NCI-H1105 treated with DMSO at 0.1 percent for 48 hours (cell line): ENCODE data around the gene LINC01488.

Source experiments
- DNase-seq: peaks from one replicate; lab custom pipeline; 2025; lab: John Stamatoyannopoulos, UW

The LINC01488 gene

DNA sequence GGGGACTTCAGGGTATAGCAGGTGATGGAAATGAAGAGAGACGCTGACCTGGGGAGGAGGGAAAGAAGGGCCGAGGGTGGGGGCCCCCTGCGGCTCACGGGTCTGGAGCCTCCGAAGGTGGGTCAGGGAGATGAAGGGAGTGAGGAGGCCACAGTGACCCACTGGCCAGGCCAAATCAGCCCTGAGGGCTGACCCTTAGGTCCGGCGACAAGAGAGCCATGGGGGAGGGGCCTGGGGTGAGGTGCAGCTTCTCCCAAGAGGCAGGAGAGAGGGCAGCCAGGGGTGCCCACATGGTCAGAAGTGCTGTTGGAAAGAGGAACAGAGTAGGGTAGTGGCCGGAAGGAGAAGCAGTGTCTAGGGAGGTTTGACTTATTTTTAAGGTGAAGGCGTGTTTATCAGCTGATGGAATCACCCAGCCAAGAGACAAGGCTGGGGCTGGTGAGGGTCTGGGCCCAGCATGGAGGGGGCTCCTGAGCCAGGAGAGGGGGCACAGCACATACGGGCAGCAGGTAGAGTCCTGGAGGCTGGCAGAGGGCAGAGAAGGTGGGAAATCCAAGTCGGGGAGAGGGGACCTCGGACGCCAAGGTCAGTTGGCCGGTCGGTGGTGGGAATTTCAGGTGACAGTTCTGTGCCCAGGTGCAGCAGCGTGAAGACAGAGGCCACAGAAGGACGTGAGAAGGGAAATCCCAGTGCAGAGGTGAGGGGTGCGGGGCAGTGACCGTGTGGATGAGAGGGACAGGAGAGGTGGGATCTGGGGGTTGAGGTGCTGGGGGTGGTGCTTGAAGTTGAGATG lies 49.0 kb downstream of the LINC01488 start:
- DNase-seq, result no peak

DNA sequence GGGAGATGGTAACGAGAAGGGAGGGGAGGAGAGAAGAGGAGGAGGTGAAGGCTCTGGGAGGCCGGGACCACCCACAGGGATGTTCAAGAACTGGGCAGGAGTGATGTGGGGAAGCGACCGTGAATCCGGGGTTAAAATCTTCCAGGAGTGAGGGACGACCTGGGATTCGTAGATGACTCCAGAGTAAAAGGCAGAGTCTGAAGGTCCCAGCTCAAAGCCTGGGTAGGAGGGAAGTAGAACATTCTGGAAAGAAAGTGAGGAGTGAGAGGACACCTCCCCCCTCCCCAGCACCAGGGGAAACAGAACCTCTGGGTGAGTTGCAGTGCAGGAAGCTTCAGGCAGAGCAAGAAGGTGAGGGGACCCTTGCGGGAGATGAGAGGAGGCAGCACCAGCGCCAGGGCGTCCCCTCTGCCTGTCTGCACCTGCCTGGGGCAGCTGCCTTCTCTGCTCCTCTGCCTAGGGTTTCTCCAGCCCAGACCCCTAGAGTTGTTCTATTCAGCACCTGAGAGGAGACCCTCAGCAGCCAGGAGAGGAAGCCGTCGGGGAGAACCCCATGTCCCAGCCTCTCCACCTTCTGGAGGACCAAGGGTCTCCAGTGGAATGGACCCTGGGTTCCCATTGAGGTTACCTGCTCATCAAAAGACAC lies 49.7 kb downstream of the LINC01488 start:
- no peak for DNase-seq

DNA sequence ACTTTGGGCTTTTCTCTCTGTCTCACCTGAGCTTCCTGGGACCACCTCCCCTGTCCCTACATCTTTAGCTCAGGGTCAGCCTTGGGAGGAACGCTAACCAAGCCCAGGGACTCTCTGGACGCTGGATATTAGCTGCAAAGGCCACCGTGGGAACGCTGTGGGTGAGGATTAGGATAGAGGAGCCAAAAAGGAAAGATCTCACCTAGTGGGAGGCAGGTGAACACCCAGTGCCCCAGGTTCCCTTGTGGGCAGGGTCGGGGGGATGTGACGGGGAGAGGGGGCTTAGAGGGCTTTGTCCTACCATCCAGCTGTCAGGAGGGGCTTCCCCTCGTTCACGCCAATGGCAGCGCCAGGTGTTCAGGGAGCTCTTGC lies 50.2 kb downstream of the LINC01488 start:
- no peak for DNase-seq

DNA sequence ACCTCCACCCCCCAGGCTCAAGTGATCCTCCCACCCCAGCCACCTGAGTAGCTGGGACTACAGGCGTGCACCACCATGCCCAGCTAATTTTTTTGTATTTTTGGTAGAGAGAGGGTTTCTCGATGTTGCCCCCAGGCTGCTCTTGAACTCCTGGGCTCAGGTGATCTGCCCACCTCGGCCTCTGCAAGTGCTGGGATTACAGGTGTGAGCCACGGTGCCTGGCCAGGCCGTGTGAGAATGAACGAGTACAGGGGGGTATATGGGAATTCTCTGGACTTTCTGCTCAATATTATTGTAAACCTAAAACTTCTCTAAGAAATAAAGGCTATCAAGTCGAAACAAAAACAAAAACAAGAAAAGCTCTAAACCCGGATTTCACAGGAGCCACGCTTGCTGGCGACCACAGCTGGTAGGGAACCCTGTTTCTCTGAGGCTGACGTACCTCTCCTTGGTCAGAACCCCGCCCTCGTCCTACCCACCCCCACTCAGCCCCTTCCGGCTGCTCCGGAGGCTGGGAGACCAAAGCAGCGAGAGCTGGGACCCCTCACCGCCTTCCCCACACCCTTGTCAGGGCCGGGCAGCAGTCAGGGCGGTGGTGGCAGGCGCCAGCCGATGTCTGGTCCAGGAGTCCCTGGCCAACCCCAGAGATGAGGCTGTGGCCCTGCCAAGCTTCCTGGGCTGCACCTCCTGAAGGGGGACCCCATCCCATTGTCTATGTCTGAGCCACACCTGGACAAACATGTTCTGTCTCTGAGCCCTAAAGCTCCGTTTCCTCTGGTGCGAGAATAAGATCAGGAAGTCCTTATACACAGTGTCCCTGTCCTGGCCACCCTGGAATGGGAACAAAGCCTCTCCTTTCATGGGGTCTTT lies 52.1 kb downstream of the LINC01488 start:
- DNase-seq, result no peak

DNA sequence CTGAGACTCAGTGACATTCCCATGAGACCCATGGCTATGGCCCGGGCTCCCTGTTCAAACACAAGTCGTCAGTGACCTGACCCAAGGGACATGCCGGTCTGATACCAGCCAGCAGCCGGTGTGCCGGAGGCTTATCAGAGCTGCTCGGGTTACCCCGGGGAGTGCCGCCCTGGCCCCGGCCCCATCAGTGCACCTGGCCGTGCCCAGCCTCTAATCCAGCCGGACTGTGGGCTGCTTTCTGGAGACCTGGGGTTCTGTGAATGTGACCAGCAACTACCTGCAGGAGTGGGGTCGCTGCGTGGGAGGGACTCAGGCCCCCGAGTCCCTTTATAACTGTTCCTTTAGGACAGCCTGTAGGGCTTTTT lies 52.7 kb downstream of the LINC01488 start:
- no peak for DNase-seq

DNA sequence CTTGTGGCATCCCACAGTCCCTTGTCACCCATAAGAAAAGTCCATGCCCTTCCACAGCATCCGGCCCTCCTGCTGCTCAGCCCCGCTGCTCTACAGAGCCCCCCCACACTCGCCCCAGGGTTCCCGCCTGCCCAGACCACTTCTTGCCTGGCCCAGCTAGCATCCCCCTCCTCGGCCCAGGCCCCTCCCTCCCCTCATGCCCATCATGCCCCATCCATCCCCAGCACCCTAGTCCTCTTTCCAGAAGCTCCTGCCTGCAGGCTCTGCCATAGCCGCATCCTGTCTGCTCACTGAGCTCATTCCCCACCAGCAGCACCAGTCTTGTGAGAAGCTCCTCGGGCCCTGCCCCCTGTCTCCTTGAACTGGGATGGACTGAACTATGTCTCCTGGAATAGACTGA lies 54.4 kb downstream of the LINC01488 start:
- DNase-seq, result no peak

DNA sequence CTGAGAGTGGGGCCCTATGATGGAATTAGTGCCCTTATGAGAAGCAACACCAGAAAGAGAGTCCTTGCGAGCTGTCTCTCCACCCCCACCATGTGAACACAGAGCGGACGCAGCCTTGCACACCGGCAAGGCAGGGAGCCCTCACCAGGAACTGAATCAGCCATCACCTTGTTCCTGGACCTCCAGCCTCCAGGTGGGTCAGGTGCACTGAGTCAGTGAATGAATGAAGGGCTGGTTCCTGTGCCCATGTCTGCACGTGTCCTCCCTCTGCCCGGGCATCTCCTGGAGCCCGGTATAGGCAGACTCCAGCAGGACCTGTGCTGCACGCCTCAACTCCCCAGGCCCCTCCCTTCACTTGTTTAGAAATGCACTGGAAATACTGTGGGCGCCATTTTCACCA lies 54.9 kb downstream of the LINC01488 start:
- DNase-seq, result no peak

DNA sequence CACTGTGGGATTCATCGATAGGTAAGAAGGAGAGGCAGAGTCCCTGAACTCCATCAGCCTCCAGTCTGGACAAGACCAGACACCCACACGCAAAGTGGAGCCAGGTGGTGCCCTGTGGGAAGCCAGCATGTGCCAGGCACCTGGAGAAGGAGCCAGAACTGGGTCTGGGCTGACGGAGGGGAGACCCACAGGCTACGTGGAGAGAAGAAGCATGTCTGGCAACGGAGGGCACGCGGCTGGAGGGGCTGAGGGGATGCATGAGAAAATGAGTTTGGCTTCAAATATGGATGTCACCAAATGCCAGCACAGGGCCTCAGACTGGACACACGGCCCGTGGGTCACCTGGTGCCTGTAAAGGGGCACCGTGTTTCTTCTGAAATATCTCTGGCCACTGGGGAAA lies 55.7 kb downstream of the LINC01488 start:
- DNase-seq, result no peak

DNA sequence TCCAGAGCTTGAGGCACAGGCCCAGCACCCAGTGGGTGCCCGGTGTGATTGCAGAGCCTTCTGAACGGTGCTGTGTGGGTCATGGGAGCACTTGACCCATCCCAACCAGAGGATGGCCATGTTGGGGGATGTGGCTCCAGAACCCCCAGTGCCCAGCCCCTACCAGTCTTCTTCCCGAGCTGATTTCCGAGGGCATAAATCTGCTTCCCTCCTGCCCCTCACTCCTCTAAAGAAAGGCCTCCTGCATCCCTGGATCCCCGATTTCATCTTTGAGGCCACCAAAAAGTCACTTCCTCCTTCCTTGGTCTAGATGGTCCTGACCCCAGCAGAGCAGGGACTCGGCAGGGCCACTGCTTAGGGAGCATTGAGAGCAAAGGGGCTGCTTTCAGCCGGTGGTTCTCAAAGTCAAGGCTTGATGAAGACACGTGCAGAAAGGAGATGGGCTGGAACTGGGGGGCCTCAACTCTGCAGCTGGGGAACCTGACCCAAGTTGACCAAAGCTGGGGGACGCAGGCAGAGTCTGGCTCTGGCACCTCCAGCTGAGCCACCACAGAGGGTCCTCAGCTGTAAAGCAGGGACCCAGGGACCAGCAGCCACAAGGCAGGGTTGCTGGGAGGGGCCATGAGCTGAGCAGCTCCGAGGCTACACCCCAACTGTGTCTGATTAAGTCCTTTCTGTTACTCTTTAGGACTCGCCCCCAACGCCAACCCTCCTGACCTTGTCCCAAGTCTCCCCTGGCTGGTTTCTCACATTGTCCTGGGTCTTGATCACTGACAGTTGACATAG lies 56.6 kb downstream of the LINC01488 start:
- DNase-seq, result no peak

DNA sequence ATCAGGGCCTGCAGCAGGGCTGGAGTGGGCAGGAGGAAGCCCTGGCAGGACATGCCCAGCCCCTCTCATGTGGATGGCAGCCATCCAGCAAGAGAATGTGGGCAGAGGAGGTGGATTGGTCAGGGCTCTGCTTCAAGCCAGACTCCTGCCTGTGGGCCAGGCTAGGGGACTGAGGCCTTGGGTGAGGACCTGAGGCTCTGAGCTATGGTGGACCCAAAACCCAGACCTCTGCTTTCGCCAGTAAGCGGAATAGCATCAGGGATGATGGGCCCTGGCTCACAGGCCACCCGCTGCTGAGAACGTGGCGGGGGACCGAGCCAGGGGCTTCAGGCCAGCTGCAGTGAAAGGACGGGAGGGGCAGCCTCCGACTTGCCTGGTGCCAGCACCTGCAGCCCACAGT lies 57.4 kb downstream of the LINC01488 start:
- DNase-seq, result no peak

DNA sequence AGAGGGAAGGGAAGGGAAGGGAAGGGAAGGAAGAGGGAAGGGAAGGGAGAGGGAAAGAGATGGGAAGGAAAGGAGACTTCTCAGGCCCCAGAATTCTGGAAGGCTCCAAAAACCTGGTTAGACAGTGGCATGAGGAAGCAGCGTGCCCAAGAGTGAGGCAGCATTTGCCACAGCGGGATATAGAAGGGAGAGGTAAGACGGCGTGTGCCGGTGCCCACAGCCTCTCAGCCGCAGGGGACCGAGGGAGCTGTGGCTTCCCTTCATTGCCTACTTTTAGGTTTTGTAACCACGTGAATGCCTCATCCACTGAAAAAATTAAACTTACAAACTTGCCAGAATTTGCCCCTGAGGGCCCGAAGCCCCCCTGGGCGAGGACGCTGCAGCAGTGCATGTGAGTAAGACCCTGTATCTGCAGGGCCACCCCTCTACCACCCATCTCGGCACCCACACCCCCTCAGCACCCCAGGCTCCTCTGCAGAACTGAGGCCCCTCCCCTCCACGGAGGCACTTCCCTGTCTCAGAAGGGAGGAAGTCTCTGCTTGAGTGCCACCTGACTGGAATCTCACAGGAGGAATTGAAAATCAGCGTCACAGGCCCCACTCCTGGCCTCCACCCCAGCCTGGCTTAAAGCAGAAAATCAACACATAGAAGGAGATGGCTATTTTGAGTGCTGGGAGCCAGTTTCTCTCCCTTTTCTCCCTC lies 58.1 kb downstream of the LINC01488 start:
- no peak for DNase-seq

DNA sequence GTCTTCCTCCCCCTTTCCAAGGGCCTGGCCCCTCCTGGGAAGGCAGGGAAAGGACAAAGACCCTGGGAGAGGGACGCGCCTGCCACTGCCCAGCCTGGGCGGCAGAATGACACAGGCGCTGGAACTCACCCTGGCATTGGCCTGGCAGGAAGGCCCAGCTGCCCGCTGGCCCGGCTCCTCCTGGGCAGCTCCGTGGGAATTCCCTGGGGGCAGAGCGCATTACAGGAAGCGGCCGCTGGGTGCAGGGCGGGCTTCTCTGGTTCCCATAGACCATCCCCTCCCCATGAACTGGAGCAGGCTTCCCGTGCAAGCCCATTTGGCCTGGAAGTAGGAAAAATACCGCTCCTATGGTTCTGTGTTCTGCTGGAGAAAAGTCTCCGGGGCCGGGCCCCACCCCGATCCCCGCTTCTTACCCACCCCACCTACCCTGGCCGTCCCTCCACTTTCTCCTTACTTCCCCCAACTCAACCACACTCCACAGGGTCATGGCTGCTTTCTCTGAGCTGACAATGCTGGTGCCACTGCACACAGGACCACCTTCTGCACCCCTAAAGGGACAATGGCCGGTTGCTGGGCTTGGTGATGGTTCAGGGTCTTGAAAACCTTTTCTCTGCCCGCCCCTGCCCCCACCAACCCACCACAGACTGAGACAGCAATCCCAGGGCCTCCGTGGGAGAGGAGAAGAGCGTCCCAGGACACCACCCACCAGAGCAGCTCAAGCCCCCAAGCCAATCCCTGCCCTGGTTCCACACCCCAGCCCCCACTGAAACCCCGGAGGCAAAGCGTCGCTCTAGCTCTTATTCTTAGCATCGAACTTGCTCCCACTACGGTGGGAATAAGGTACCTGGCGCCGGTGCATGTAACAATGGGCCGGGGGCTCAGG lies 58.9 kb downstream of the LINC01488 start:
- no peak for DNase-seq

DNA sequence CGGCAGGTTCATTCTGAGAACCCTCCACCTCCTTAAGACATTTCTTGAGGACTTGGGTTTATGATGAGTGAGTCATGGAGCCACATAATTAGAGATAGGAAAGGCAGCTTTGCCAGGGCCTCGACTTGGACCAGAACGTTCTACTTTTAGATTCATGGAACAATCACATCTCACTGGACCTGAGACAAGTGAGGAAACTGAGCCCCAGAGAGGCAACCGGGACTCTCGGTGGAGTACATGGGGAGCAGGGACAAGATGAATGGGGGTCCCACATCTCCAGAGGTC lies 59.5 kb downstream of the LINC01488 start:
- no peak for DNase-seq

DNA sequence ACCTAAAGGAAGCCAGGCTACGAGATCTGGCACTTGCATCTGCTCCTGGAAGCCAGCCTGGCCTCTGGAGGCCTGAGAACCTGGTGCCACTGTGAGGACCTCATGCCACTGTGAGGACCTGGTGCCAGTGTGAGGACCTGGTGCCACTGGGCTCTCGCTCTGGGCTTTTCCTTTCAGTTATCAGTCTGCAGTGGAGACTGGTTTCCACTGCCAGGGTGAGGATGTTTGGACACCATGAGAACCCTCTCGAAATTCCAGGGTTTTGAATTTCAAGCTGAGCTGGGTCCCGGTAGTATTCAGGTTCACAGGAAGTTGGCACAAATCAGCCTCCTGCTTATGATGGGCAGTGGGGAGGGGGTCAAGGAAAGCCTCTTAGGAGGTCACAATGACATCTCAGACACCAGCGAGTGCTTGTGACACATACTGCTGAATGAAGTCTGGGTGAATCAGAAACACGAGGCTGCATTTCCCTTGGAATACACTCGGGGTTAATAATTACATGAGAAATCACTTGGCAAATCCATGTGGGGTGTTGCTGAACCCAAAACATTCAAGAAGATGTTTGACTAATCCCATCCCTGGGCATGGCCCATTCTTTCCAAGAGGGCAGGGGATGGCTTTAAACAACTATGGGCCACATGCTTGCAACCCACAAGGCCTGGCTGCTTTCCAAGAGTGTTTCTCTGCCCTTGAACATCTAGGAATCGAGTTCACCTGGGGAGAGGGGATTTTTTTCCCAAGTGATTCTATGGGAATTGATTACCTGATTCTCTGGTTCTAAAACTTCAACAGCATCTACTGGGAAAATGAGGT lies 60.2 kb downstream of the LINC01488 start:
- DNase-seq, result no peak

DNA sequence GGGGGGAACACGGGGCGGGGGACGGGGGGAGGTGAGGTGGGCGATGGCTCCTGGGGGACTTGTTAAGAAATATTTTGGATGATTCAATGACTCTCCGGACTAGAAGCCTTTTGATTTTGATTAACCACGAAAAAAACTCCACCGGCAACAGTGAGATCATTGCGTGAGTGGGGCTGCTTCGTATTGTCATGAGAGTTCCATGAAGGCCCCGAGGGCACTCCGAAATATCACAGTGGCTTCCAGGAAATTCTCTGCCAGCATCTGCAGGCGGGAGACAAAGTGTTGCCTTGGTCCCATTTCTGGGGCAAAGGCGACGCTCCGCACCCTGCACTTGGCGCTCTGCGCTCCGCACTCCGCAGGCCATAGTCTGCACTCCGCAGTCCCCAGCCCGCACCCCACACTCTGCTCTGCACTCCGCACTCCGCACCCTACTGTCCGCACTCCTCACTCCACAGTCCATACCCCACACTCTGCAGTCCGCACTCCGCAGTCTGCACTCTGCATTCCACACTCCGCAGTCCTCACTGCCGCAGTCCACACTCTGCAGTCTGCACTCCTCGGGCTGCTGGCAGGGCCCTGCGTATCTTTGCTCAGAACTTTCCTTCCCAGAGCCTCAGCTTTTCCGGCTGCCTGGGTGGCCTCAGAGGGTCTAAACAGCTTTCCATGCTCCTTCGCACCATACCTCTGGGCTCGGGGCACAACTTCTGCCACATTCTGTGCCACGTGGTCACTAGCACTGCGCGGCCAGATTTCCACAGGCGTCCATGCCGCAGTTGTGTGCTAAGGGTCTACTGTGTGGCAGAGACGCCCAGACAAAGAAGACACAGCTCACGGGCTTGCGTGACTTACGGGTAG lies 61.1 kb downstream of the LINC01488 start:
- DNase-seq, result no peak
